ENCODE results near the gene CLMN.

CLMN gene

DNA sequence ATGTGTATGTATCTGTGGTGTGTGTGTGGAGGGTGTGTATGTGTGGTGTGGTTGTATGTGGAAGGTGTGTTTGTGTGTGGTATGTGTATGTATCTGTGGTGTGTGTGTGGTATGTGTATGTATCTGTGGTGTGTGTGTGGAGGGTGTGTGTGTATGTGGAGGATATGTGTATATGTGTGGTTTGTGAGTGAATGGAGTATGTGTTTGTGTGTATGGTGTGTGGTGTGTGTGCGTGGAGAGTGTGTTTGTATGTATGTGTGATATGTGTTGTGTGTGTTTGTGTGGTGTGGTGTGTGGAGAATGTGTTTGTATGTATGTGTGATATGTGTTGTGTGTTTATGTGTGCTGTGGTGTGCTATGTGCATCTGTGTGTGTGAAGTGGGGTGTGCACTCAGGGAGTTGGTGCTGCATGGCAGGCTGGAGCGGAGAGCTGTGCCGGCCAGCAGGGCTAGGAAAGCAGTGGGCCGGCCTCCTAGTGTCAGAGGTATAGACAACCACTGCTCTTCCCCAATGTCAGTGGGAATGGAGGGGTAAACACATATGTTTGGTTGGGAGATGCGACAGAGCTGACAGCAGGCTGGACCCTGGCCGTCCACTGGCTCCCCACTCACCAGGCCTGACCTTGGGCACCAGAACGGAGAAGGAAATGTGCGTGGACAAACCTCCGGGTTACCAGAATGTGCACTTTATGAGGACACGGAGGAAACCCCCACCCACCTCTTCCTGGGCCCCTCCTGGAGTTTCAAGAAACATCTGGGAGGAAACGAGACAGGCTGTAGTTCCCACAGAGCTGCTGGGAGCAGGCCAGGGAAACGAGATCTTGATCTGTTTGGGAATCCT, 60.7 kb downstream of the CLMN start:
- no peak for DNase-seq

DNA sequence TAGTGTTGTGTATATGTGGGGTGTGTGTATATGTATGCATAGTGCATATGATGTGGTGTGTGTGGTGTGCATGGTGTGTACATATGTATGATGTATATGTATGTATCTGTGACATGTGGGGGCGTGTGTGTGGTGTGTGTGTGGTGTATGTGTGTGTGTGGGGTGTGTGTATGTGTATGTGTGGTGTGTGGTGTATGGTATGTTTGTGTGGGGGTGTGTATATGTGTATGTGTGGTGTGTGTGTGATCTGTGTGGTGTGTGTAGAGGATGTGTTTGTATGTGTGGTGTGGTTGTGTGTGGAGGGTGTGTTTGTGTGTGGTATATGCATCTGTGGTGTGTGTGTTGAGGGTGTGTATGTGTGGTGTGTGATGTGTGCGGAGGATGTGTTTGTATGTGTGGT, 61.6 kb downstream of the CLMN start:
- no peak for DNase-seq

DNA sequence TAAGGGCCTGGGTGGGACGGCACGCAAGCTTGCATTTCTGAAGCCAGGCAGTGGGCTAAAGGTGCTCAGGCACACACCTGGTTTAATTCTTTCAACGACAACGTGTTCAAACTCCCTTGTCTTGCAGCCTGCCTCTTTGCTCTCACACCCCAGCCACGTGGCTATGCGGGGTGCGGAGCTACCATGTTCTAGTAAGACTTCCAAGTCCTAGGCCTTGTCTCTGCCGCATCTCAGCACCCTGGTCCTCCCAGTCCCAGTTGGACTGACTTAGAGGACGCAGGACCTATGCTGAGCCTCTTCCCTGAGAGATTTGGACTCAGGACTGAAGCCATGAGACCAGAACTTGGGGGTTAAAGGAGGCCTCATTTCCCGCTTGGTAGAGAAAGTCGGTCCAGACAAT, 62.2 kb downstream of the CLMN start:
- no peak for DNase-seq

DNA sequence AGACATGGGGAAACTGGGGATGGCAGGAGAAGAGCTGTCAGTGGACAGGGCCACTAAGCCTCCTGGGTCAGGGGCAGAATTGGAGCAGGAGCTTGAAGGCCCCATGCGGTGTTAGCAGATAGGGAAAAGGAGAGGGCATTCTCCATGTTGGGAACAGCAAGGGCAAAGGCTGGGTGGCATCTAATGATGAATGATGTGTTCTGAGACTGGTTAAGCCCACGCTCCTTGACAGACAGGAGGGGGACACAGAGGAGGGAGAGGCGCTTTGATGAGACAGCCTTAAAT, 63.0 kb downstream of the CLMN start:
- no peak for DNase-seq

DNA sequence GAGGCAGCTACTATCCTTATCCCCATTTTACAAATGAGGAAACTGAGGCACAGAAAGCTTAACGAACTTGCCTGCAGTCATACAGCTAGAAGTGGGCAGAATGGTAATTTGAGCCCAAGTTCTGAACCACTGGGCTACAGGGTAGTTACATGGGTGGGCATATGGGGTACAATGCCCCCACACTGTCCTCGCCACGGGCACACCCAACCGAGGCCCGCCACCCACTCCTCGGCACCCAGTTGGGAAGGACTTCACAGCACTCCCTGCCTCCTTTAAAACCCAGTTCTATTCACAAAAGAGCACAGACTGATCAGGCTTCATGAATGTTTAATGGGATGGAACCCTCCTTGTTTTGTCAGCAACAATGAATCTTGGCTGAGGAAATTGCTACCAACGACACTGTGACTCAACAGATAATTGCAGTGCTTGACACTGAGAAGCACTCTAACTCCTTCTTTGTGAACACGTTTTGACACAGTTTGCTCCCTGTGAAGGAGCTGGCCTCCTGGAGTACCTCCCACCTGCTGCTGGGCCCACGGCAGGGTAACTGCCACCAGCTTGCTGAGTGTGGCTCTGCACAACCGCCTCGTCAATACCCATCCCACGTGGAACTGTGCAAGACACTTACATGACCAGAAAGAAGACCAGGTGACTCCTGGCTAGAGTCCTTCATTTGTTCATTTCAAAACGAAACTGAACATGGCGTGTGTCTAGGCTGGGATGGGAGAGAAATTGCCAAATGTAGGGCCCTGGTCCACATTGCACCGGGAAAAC, 63.5 kb downstream of the CLMN start:
- DNase-seq = no peak

DNA sequence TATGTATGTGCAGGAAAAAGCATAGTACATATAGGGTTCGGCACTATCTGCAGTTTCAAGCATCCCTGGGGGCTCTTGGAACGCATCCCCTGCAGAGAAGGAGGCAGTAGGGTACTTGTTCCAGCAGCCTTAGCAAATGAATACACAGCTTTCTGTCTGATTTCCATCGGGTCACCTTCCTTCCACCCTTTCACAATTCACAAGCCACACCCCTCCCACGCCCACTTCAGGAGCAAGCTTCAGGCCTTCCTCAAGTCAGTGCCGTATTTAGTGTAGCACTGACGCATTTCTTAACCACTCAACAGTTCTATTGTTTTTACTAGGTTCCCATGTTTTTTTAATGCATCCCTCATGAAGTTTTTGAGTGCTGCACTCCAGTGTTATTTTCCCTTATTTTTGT, 64.2 kb downstream of the CLMN start:
- DNase-seq = peak; percentile 66

DNA sequence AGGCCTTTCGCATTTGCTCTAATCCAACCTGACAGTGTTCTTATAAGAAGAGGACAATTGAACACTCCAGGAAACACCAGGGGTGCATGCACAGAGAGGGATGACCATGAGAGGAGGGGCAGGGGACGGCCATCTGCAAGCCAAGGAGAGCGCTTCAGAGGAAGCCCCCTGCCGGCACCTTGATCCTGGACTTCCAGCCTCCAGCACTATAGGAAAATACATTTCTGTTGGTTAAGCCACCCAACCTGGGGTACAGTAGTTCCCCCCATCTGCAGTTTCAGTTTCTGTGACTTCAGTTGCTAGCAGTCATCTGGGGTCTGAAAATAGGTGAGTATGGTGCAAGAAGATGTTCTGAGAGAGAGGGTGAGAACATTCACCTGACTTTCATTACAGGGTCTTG, 64.7 kb downstream of the CLMN start:
- DNase-seq = no peak

DNA sequence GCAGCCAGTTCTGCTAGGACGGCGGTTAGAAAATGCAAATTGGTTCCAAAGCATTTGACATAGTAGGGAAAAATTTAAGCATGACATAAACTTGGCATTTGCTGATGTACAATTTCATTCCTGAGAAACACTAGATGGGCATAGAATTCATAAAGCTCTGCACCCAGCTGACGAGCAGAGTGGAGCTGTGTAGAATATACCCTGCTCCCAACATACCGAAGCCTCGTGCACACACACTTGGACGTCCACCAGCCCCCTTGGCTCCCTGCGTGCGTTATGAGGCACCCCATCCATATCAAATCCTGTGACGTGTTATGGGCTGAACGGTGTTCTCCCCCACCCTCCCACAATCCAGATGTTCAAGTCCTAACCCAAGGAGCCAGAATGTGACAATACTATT, 65.4 kb downstream of the CLMN start:
- no peak for DNase-seq

DNA sequence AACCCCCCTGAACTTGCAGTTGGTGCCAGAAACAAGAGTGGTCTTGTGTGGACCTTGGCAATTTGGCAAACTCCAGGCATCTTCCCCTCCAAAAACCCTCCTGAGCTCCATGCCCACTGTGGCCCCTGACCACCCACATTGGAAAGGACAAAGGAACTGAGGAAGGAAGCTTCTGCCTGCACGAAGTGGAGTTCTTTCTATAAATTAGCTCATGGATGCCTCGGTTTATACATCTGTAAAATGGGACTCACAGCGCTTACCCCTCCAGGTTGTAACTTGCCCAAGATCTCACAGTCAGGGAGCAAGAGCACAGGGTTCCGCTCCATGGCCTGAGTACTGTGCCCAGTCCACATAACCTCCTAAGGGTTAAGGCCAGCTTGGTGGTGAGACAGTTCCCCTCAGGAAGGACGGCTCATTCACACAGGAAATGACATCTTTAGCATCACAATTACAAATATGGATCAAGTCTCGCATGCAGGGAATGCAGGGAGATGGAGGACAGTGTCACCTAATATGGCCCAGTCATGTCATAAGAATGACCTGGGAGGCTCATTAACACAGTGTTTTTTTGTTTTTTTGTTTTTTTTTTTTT, 66.6 kb downstream of the CLMN start:
- DNase-seq = no peak

DNA sequence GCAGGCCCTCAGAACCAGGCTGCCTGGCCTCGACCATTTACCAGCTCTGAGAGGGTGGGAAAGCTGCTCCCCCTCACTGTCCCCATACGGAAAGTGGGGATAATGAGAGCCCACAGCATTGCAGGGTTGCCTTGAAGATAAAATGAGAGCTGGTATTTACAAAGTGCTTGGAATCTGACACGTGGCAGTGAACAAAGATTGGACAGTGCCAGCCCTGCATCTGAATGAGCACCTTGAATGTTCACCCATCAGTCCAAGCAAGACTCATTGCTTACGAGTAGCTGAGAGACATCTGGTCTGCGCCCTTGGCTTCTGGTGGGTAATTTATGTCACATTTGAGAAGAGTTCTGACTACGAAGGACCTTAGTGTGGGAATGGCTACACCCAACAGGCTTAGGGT, 67.5 kb downstream of the CLMN start:
- DNase-seq = no peak

DNA sequence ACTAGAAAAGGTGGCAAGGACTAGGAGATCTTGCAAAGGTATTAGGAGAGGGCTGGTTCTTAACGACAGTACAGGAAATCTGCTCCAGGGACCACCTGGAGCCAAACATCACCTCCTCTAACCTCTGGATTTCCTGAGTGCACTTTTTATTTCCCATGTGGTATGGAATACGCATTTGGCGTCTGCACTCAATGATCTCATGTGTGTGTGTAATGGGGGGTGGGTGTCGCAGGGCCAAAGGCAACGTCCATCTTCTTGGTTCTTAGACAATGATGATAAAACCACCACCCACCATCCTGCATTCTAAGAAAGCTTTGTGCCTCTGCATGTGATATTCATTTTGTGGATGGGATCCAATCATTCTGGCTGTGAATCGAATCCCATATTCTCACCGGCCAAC, 68.8 kb downstream of the CLMN start:
- no peak for DNase-seq

DNA sequence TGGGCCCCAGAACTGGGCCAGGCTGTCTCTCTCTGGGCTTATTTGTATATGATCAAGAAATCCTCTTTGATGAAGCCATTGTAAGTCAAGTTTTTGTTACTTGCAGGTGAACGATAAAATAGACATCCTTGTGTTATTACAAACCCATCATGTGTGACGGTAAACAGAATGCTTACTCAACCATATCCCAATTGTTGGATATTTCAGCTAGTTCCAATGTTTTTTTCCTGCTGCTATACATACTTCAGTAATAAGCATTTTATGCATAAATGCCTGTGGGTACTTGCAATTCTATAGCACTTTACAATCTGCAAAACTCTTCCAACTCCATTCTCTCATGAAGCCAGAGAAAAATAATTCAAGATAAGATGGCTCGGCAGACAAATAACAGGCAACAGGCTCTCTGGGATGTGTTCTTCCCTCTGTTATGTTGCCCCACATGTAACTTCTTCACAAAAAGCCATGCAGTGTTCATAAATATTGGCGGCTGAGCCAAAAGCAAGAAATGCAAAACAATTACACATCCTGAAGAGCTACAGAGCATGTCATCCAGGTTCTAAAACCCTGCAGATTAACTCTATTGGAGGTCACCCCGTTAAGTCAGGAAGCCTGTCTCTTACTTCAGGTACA, 69.5 kb downstream of the CLMN start:
- no peak for DNase-seq

DNA sequence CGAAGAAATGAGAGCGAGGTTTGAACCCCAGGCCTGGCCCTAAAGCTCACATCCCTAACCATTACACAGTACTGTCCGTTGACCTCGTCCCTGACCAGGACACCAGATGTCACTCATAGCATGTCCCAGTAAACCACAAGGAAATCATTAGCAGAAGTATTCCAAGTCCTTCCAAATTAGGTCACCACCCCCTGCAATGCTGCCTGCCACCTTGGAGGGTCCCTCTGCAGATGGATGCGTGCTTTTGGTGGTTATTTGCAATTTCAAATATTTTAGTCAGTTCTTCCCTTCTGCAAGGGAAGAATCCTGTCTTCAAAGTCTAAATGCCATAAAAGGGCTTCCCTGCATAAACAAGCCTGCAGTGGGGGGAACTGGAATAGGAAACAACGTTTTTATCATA, 71.3 kb downstream of the CLMN start:
- DNase-seq = peak; percentile 27

DNA sequence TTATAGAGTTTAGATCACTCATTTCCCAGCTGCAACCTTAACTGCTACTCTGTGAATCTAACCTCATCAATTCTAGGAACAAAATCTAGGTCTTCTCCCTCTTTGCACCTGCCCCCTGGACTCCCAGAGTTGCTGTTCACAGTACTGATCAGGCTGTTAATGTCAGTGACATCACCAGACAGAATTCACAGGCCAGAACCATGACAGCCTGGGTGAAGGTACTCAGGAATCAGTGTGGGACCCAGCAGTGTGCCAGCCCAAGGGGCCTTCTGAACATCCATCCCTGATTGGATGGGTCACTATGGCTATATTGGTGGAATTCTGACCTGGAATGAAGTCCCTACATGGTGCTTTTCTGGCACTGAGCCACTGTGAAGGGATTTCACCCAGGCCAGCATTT, 72.8 kb downstream of the CLMN start:
- no peak for DNase-seq

DNA sequence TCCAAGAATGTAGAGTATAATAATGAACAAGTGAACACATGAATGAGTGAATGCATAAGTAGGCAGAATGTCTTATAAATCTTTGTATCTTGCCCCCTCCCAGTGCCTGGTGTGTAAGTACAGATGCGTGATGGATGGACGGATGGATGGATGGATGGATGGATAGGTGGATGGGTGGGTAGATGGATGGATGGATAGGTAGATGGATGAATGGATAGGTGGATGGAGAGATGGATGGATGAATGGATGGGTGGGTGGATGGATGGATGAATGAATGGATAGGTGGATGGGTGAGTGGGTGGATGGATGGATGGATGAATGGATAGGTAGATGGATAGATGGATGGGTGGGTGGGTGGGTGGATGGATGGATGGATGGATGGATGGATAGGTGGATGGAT, 74.4 kb downstream of the CLMN start:
- no peak for DNase-seq

DNA sequence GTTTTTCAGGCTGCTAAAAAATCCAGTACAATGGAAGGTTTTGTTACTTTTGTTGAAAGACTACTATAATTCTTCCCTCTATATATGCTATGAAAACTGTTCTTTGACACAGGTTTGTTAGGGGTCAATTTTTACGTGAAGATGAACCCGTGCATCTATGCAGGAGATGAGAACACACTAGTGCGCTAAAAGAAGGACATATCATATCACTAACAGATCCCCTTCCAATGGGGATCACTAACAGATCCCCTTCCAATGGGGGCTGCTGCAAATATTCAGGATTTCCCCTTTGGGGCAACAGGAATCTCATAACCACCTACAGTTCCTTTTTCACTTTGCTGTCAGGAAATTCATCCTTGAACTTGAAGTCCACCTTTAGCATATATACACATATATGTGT, 75.1 kb downstream of the CLMN start:
- DNase-seq = no peak

DNA sequence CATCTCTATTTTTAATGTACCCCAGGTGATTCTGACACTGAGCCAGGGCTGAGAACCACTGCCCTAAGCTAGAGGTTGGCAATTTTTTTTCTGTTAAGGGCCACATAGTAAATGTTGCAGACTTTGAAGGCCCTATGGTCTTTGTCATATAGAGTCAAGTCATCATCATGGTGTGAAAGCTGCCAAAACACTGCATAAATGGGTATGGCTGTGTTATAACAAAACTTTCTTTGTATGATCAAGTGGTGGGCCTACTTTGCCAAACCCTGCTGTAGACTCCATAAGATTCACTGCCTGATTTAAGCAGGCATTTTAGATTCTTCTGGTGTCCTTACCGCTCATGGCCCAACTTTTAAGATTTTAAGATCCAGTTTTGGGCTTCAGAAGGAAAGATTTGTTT, 76.8 kb downstream of the CLMN start:
- DNase-seq = no peak

DNA sequence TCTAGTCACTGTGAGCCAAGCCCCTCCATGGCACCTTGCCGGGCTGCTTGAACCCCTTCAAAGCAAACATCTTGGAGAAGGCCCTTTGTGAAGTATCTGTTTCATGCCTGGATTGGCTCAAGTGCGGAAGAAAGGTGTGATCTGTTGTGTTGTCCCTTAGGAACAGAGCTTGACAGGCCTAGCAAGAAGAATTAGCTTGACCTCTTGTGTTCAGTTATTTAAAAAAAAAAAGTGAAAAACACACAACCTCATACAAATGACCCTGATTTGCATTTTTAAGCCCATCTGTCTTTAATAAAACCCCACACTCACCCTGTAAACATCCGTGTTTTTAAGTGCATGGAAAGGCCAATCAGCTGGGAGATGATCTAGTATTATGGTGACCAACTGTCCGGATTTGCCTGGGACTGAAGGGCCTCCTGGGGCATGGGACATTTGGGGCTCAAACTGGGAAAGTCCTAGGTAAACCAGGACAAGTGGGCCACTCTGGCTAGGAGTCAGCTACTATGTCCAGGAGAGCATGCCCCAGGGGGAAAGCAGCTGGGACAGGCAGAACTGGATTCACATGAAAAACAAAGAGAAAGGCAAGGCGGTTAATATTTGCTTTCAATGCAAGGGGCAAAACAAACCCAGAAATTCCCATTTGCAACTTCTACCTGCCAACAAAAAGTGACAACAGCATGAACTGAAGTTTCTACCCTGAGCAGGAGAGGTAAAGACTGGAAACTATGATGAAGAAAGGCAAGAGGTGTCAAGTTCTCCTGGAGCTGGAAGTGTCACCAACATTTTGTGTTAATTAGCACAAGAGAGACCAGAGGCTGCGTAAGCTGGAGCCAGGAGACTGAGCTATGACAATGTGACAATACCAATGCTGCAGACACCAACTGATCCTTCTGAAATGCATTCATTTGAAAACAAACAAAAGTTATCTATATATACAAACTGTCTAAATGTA, 78.6 kb downstream of the CLMN start:
- DNase-seq = no peak

DNA sequence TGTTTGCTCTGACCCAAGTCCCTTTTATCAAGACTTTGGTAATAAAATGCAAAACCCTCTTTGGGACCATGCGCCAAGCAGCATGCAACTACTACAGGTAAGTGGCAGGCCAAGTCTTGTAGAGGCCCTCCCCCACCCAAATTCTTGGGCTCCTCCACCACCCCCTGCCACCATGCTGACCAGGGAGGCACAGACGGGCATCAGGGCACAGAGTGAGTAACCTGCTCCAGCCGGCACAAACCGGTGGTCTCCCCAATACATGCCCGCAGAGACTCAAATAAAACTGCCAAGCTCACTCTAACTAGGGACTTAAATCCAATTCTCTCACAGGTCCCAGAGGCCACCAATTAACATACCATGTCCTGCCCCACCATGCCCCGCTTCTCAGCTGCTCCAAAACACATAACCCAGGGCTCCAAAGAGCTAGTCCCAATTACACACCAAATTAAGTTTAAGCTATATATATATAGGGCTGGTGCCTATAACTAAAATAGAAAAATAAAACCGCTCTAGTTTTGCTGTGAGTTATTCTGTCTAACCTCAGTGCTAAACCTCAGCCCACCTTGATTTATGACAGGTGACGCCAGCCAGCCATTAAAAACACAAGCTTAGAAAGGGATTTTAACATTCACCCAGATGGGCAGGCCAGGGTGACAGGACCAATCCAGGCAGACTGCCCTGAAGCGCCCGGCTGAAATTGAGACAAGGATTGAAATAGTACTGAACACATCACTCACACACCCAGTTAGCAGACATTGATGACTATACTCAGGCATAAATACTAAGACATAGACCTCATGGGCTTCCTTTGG, 81.0 kb downstream of the CLMN start:
- DNase-seq = no peak

DNA sequence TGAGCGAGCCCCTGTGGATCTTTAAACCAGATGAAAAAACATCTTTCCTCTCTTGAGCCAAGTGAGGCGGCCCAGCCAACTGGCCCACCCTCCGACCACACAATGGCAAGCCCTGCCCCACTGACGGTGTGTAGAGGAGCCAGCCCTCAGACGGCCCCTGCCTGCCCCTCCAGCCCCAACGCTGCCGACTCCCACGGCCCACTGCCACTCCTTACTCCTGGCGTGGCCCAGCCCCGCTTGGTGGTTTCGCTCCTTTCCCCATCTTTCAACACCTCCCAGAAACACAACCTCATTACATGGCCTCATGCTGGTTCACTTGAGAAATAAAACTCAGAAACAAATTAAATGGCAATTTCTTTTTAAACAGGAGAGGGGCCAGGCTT, 81.8 kb downstream of the CLMN start:
- DNase-seq = no peak

DNA sequence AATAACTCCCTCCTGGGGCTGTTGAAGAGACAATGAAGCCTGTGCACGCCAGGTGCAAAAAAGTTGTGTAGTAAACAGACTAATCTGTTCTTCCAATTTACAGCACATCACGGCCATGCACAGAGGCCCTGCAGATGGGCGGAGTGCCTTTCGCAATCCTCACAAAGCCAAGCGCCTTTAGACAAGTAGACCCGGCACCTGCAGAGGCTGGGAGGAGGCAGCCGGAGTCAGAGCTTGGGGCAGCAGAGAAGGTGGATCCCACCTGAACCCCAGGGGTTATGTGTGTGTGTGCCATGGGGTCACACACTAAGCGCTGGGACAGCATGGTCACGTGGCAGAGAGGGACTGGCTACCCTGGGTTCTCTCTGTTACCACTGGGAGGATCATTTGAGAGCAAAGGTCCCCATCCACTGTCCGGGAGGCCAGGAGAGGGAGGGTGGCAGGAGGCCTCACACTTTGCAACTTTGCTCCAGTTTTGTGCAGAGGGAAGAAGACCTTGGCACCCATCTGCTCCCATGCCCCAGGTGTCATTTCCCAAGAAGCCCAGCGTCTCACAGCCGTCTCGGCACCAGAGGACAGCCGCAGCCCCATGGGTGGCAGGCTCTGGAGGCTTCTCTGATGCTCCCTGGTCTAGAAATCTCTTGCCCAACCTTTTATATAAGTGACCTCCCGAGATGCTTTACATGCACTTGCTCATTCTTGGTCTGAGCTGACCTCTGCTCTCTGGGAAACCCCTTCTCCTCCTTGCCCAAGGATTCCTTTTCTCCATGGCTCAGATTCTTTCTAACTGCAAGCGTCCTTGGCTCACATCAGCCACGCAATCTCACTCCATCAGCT, 82.4 kb downstream of the CLMN start:
- DNase-seq = no peak
